Lower lobe of right lung (tissue), 2 donors: Measurements from ENCODE around the gene DNM3. TPM values are rescaled to one million over a fixed set of nuclear protein-coding genes. Genes with fewer than 3 reads are reported as not detected.
A peak's percentile ranks its signal among the peaks of the same experiment; 100 is the strongest.

Source experiments
- ATAC-seq, 2 donors: fragments of 200-7000 bp; cut with Tn5 transposase; one replicate each; pipeline ENCODE4 v1.9.1; 2020 to 2022; ENCODE audit warnings: mild to moderate bottlenecking in 2 of 2, moderate library complexity in 2 of 2
- DNase-seq: peaks from one replicate; pipeline ENCODE4 v3.0.0-alpha.2; 2020
- H3K27ac ChIP-seq: fragments of 200-600 bp; one replicate; pipeline ENCODE4 v1.8.0; 2022
- H3K27me3 ChIP-seq: fragments of 200-600 bp; one replicate; pipeline ENCODE4 v1.8.0; 2022; ENCODE audit warnings: low read depth
- H3K36me3 ChIP-seq: fragments of 200-600 bp; one replicate; pipeline ENCODE4 v1.8.0; 2022; ENCODE audit warnings: mild to moderate bottlenecking
- H3K4me1 ChIP-seq: fragments of 200-600 bp; one replicate; pipeline ENCODE4 v1.8.0; 2022
- H3K4me3 ChIP-seq: fragments of 200-600 bp; one replicate; pipeline ENCODE4 v1.8.0; 2022; ENCODE audit warnings: mild to moderate bottlenecking
- H3K9me3 ChIP-seq: fragments of 200-600 bp; one replicate; pipeline ENCODE4 v1.8.0; 2022
- intact Hi-C: fragments of 100-400 bp; cut with DNase I; formaldehyde crosslinking; loops from one replicate; pipeline ENCODE4 v1.11.0; 2022
- total RNA-seq: library from RNA; stranded (reverse); fragmentation: NEBNext Ultra II Directional; extraction: Animal tissue kit (Norgen Biotek cat#: 25700); gene quantifications from one replicate; pipeline ENCODE4 v1.2.1, GENCODE V29; 2021
- TF ChIP-seq, protein P1 (sequence below): fragments of 200-600 bp; IDR thresholded peaks from one replicate; pipeline ENCODE4 v1.8.0; 2022; ENCODE audit warnings: antibody characterized with exemption, mild to moderate bottlenecking
- donor health status: DM: no; HTN: yes; CAD: no; lungs with severe emphysema.

DNM3 gene
- total RNA-seq, 1 donor from 2014 or later, result 12.4 TPM

DNA sequence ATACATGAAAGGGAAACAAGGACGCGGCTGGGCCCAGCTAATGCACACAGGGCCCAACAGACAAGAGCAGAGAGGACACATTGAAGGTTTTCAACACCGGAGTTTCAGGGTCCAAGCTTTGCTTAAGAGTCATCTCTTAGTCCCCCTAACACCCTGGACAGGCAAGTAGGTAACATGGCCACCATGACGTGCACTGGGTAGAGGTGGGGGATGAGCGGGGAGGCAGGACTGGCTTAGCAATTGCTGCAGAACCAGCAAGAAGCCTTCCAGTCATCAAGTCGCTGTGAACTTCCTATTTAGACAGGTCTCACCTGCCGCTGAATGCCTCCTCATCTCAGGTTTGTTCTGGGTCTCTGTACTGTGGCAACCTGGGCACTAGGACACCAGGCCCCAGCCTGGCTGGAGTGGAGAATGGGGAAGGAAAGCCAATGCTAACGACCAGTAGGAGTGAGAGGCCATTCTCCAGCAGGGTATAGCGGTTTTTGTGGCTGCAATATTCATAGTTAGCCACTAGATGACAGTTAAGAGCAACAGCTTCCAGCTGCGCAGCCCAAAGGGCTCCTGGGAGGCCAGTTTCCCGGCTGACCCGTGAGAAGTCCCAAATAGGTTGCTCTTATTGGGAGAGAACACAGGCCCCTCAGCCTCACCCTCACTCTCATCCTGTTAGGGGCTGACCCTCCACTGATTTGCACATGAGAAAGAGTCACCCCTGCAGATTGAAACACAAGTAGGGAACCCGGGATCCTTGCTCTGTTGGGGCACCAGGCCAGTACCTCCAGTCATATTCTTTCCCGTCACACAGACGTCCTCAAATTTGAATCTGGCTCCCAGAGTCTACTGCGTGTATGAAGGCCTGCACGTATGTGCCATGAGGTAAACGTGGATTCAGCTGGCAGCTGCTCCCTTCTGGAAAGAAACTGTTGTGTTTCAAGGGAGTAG lies 608.6 kb downstream of the DNM3 start:
- peaks cover 18% of the 10 kb centered on the region for H3K4me1 ChIP-seq
- ATAC-seq (peak; percentile 90 to 91), DNase-seq (peak; percentile 73)
- no peaks in the 10 kb centered on the region for H3K27me3 ChIP-seq
- no peak overlapping the region for H3K27ac ChIP-seq
- no peaks in the 10 kb centered on the region for H3K36me3 ChIP-seq
- no peak overlapping the region for H3K4me3 ChIP-seq
- TF ChIP-seq, protein P1, sequence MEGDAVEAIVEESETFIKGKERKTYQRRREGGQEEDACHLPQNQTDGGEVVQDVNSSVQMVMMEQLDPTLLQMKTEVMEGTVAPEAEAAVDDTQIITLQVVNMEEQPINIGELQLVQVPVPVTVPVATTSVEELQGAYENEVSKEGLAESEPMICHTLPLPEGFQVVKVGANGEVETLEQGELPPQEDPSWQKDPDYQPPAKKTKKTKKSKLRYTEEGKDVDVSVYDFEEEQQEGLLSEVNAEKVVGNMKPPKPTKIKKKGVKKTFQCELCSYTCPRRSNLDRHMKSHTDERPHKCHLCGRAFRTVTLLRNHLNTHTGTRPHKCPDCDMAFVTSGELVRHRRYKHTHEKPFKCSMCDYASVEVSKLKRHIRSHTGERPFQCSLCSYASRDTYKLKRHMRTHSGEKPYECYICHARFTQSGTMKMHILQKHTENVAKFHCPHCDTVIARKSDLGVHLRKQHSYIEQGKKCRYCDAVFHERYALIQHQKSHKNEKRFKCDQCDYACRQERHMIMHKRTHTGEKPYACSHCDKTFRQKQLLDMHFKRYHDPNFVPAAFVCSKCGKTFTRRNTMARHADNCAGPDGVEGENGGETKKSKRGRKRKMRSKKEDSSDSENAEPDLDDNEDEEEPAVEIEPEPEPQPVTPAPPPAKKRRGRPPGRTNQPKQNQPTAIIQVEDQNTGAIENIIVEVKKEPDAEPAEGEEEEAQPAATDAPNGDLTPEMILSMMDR, result peak; percentile 84
- intact Hi-C loops, result no loop called here
- no peaks in the 10 kb centered on the region for H3K9me3 ChIP-seq

DNA sequence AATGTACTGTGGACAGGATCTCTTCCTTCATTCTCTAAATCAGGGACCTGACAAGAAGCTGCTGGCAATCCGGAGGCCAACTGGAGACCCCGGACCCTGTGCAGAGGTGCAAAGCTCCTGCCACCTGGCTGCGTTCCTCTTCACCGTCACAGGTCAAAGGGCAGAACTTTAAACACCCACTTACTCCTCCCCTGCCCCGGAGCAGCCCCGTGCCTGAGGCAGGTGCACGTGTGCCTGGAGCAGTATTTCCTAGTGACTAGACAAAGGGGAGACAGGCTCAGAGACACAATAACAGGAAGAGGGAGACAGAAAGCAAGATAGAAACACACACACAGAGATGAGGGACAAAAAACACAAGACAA lies 609.2 kb downstream of the DNM3 start:
- H3K27me3 ChIP-seq, result no peaks in the 10 kb centered on the region
- no peak for DNase-seq
- H3K4me3 ChIP-seq, result no peak overlapping the region
- peak in 1 of 2 donors; percentile 3 for ATAC-seq
- TF ChIP-seq, protein P1, result no peak
- no peaks in the 10 kb centered on the region for H3K36me3 ChIP-seq
- intact Hi-C loops, result no loop called here
- no peaks in the 10 kb centered on the region for H3K9me3 ChIP-seq
- peaks cover 18% of the 10 kb centered on the region for H3K4me1 ChIP-seq
- H3K27ac ChIP-seq, result no peak overlapping the region

DNA sequence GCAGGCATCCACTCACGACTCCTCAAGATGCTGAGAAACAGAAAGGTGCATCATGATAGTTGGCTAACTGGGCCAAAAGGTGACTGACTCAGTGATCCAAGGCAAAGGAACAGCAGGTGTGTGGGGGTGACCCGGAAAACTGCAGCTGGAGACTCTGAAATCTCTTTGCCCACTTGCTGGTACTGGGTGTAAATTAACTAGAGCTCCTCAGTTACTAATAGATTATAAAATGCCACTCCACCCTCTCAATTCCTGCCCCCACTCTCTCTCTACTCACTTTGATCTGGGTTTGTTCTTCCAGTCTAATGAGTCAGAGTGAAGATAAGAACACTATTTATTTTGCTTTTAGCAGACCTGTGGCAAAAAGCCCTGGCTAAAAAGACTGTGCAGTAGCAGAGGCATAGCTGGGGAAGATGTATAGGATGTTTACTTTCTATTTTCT lies 609.7 kb downstream of the DNM3 start:
- H3K36me3 ChIP-seq, result no peaks in the 10 kb centered on the region
- no peak overlapping the region for H3K4me3 ChIP-seq
- TF ChIP-seq, protein P1, result no peak
- ATAC-seq, result peak; percentile 41 to 85
- no peak overlapping the region for H3K27ac ChIP-seq
- intact Hi-C loops, result no loop called here
- H3K4me1 ChIP-seq, result peaks cover 18% of the 10 kb centered on the region
- no peaks in the 10 kb centered on the region for H3K9me3 ChIP-seq
- DNase-seq, result no peak
- H3K27me3 ChIP-seq, result no peaks in the 10 kb centered on the region

DNA sequence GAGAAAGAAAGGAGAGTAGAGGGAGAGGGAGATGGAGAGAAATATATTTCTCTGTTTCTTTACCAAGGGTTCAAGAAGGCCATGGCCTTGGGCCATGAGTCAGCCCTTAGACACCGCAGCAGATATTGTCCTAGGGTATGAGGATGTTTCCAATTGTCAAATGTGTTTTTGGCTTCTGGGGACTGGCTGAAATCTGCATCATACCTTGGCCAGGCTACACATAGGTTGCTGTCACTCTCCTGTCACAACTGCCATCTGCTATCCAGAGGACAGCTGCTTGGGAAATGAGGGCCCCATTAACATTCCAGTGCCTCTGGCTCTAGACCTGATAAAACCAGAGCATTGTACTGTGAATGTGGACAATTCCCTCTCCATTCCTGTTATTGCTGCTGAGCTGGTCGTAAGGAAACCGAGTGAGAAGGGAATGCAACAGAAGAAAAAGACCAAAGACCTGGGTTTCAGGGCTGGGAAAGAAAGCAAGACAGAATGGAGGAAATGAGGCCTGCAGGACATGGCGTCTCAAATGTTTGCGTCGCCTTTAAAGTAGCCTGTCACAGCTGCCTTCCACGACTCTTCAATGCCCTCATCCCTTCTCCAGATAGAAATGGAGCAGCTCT lies 611.3 kb downstream of the DNM3 start:
- Histone ChIP-seq H3K4me1 (peaks cover 14% of the 10 kb centered on the region), H3K4me3 (no peak overlapping the region), H3K9me3 (no peaks in the 10 kb centered on the region), H3K36me3 (no peaks in the 10 kb centered on the region), H3K27me3 (no peaks in the 10 kb centered on the region), H3K27ac (no peak overlapping the region)
- ATAC-seq (no peak), DNase-seq (no peak)
- intact Hi-C loops, result no loop called here
- TF ChIP-seq, protein P1, result no peak

DNA sequence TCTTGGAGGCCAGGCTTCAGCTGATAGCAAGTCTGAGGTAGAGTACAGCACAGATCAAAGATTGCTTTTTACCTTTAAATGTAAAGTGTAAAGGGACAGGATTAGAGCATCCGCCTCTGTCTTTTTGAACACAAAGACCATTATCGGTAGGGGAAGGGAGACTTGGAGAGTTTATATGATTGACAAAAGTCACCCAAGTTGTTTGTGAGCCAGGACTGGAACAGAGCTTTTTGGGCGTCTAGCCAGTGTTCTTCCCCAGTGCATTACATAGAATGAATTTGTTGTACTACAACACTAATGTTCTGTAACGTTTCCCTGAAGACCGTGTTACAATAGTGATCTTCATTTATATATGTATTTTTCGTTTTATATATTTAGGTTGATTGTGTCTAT lies 611.9 kb downstream of the DNM3 start:
- intact Hi-C loops, result no loop called here
- Histone ChIP-seq H3K4me3 (no peak overlapping the region), H3K27me3 (no peaks in the 10 kb centered on the region), H3K27ac (no peak overlapping the region), H3K4me1 (peaks cover 9% of the 10 kb centered on the region), H3K9me3 (no peaks in the 10 kb centered on the region), H3K36me3 (no peaks in the 10 kb centered on the region)
- TF ChIP-seq, protein P1, result no peak
- ATAC-seq (no peak), DNase-seq (no peak)
